ENCODE measurements around the gene MYO19. TPM values are rescaled to one million over a fixed set of nuclear protein-coding genes. Genes with fewer than 3 reads are reported as not detected.

The MYO19 gene
- total and polyA plus RNA-seq, 2 of the 4 experiments (the other 2 are of a cell fraction): 35.8 to 55.6 TPM

GRCh38 chr17:36460265-36460937, 74.3 kb downstream of the MYO19 start:
- CTCF ChIA-PET: interaction anchor here (1.0 kb wide), 1 partner anchor 9 kb away, joined by 3 read pairs; no protein-coding TSS in a partner anchor
- Histone ChIP-seq H4K91ac (ENCODE audit: insufficient read depth, low read depth, low read length) (no peak overlapping the region), H3K4me1 (ENCODE audit: control insufficient read depth, insufficient read depth, low read length) (no peaks in the 10 kb centered on the region), H3K4me2 (ENCODE audit: low read depth, low read length) (no peak overlapping the region), H2AK5ac (ENCODE audit: low read depth, low read length) (no peak overlapping the region), H3K9me1 (ENCODE audit: insufficient read depth, low read length) (no peaks in the 10 kb centered on the region), H2AFZ (replicated peaks; ENCODE audit: low read length, poor library complexity) (no peak overlapping the region), H2BK120ac (ENCODE audit: low read depth, low read length) (no peak overlapping the region), H3K18ac (ENCODE audit: low read depth, low read length) (no peak overlapping the region), H3K4me3 (ENCODE audit: insufficient read depth, low read depth, low read length) (no peak overlapping the region), H3K14ac (replicated peaks; ENCODE audit: low read depth, low read length) (no peak overlapping the region), H4K8ac (ENCODE audit: low read depth in 2 of 2, low read length in 2 of 2) (no peak overlapping the region), H3K23ac (ENCODE audit: low read depth, low read length) (no peak overlapping the region), H2AK9ac (replicated peaks; ENCODE audit: low read depth, low read length, poor library complexity) (no peak overlapping the region), H4K5ac (ENCODE audit: low read depth, low read length) (no peak overlapping the region), H3K27ac (ENCODE audit: insufficient read depth, low read length) (no peak overlapping the region), H3K4ac (ENCODE audit: low read depth, low read length) (no peak overlapping the region), H3K9ac (ENCODE audit: low read depth, low read length) (no peak overlapping the region), H4K20me1 (ENCODE audit: insufficient read depth, low read length) (no peaks in the 10 kb centered on the region), H3K56ac (ENCODE audit: extremely low read depth, insufficient read depth, low read length) (no peak overlapping the region), H3K36me3 (ENCODE audit: control insufficient read depth, insufficient read depth, low read length) (no peaks in the 10 kb centered on the region), H2BK5ac (ENCODE audit: low read depth, low read length, poor library complexity, severe bottlenecking) (no peak overlapping the region), H2BK15ac (ENCODE audit: low read depth, low read length) (no peak overlapping the region), H3K79me1 (ENCODE audit: low read depth in 1 of 2, low read length in 2 of 2) (no peaks in the 10 kb centered on the region), H3K27me3 (ENCODE audit: control insufficient read depth, insufficient read depth, low read length) (no peaks in the 10 kb centered on the region; the same call in 1 of the 2 replicates), H3K9me3 (ENCODE audit: control insufficient read depth, insufficient read depth, low read length) (no peaks in the 10 kb centered on the region), H2BK20ac (ENCODE audit: low read depth, low read length) (no peak overlapping the region)
- ATAC-seq (ENCODE audit: low read depth) (no peak), DNase-seq (no peak)
- dilution Hi-C loops (cut with HindIII; ENCODE audit: low sequenced_read_pairs, unreplicated experiment): no loop called here
- TF ChIP-seq CEBPB (IDR thresholded peaks at IDR 0.05; ENCODE audit: low read depth, low read length): no peak
- TF ChIP-seq, protein P1, sequence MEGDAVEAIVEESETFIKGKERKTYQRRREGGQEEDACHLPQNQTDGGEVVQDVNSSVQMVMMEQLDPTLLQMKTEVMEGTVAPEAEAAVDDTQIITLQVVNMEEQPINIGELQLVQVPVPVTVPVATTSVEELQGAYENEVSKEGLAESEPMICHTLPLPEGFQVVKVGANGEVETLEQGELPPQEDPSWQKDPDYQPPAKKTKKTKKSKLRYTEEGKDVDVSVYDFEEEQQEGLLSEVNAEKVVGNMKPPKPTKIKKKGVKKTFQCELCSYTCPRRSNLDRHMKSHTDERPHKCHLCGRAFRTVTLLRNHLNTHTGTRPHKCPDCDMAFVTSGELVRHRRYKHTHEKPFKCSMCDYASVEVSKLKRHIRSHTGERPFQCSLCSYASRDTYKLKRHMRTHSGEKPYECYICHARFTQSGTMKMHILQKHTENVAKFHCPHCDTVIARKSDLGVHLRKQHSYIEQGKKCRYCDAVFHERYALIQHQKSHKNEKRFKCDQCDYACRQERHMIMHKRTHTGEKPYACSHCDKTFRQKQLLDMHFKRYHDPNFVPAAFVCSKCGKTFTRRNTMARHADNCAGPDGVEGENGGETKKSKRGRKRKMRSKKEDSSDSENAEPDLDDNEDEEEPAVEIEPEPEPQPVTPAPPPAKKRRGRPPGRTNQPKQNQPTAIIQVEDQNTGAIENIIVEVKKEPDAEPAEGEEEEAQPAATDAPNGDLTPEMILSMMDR (conservative IDR thresholded peaks at IDR 0.05; ENCODE audit: low read depth, low read length): no peak
- TF ChIP-seq POLR2A (IDR thresholded peaks at IDR 0.05; ENCODE audit: low read depth, low read length): no peak
- TF ChIP-seq MAFK (IDR thresholded peaks at IDR 0.05; ENCODE audit: low read depth, low read length): no peak
- no peak for TF ChIP-seq BHLHE40 (IDR thresholded peaks at IDR 0.05; ENCODE audit: low read depth, low read length)
- TF ChIP-seq CHD1 (IDR thresholded peaks at IDR 0.05; ENCODE audit: low read depth, low read length): no peak
- TF ChIP-seq, protein P2, sequence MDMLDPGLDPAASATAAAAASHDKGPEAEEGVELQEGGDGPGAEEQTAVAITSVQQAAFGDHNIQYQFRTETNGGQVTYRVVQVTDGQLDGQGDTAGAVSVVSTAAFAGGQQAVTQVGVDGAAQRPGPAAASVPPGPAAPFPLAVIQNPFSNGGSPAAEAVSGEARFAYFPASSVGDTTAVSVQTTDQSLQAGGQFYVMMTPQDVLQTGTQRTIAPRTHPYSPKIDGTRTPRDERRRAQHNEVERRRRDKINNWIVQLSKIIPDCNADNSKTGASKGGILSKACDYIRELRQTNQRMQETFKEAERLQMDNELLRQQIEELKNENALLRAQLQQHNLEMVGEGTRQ (IDR thresholded peaks at IDR 0.05; ENCODE audit: low read depth, low read length): no peak
- TF ChIP-seq MAZ (IDR thresholded peaks at IDR 0.05; ENCODE audit: borderline replicate concordance, low read depth, low read length): no peak
- in situ Hi-C loops (cut with MboI; ENCODE audit: low sequenced_read_pairs): loop anchor here (25.0 kb wide), 1 partner anchor 248 kb away; the partner anchor contains the start of gene CCL4L2
- intact Hi-C loops (cut with micrococcal nuclease): no loop called here
- WGBS, 2 experiments (ENCODE audit: extremely low coverage in 2 of 2, insufficient read length in 1 of 2): 100% methylated on average over 1 of the region's 5 CpGs; no CpG with 5 or more reads in 1 of the 2 experiments
- BruUV-seq (replicated peaks): no TSS peak
- POLR2A ChIA-PET (ENCODE audit: unreplicated experiment): no interaction called here

Measured in IMR-90 (cell line).